ENCODE measurements around the gene MINDY4.
"Not testable (repeated sequence)": the region's sequence is repeated elsewhere in the genome, so short reads cannot be mapped to it uniquely, and the experiment has no call there.

Gene MINDY4

GRCh38 chr7:30805931-30806330 lies 34.7 kb downstream of the MINDY4 start:
- no peak overlapping the region for H3K4me3 ChIP-seq (ENCODE audit: low read length)
- H3K4me2 ChIP-seq (ENCODE audit: low read length): no peak overlapping the region
- H3K9me2 ChIP-seq (replicated peaks; ENCODE audit: control insufficient read depth, low read length): no peaks in the 10 kb centered on the region
- no peaks in the 10 kb centered on the region for H3K9me3 ChIP-seq (ENCODE audit: control insufficient read depth, insufficient read depth, low read length)
- no peaks in the 10 kb centered on the region for H4K20me1 ChIP-seq (ENCODE audit: control insufficient read depth, insufficient read depth, low read depth, low read length)
- TF ChIP-seq EZH2phosphoT487 (IDR thresholded peaks at IDR 0.05; ENCODE audit: borderline replicate concordance, low read length) (no peak), CTCF (IDR thresholded peaks at IDR 0.05; ENCODE audit: low read depth, low read length, poor library complexity, severe bottlenecking) (no peak)
- no peaks in the 10 kb centered on the region for H3K27me3 ChIP-seq (ENCODE audit: control insufficient read depth, low read length)
- H3K36me3 ChIP-seq (ENCODE audit: control insufficient read depth, low read length): no peaks in the 10 kb centered on the region
- no peak overlapping the region for H3K27ac ChIP-seq (ENCODE audit: low read depth, low read length)
- no peaks in the 10 kb centered on the region for H3K79me2 ChIP-seq (ENCODE audit: control insufficient read depth, low read length)
- no peaks in the 10 kb centered on the region for H3F3A ChIP-seq (ENCODE audit: control insufficient read depth, insufficient read depth)
- H3K4me1 ChIP-seq (ENCODE audit: control insufficient read depth, low read length): peaks cover 2% of the 10 kb centered on the region

GRCh38 chr7:30807477-30807876 lies 36.3 kb downstream of the MINDY4 start:
- H3K9me3 ChIP-seq (ENCODE audit: control insufficient read depth, insufficient read depth, low read length); H3K4me1 ChIP-seq (ENCODE audit: control insufficient read depth, low read length); H3F3A ChIP-seq (ENCODE audit: control insufficient read depth, insufficient read depth); H3K36me3 ChIP-seq (ENCODE audit: control insufficient read depth, low read length); H3K9me2 ChIP-seq (replicated peaks; ENCODE audit: control insufficient read depth, low read length); H3K4me3 ChIP-seq (ENCODE audit: low read length); H4K20me1 ChIP-seq (ENCODE audit: control insufficient read depth, insufficient read depth, low read depth, low read length); H3K4me2 ChIP-seq (ENCODE audit: low read length); H3K27ac ChIP-seq (ENCODE audit: low read depth, low read length); H3K27me3 ChIP-seq (ENCODE audit: control insufficient read depth, low read length); H3K79me2 ChIP-seq (ENCODE audit: control insufficient read depth, low read length): not testable (repeated sequence)

GRCh38 chr7:30807941-30808340 lies 36.7 kb downstream of the MINDY4 start:
- not testable (repeated sequence) for H3K4me2 ChIP-seq (ENCODE audit: low read length); H3K9me2 ChIP-seq (replicated peaks; ENCODE audit: control insufficient read depth, low read length); H4K20me1 ChIP-seq (ENCODE audit: control insufficient read depth, insufficient read depth, low read depth, low read length); H3K36me3 ChIP-seq (ENCODE audit: control insufficient read depth, low read length); H3K4me3 ChIP-seq (ENCODE audit: low read length); H3K4me1 ChIP-seq (ENCODE audit: control insufficient read depth, low read length); H3K79me2 ChIP-seq (ENCODE audit: control insufficient read depth, low read length); H3K27ac ChIP-seq (ENCODE audit: low read depth, low read length); H3K27me3 ChIP-seq (ENCODE audit: control insufficient read depth, low read length); H3K9me3 ChIP-seq (ENCODE audit: control insufficient read depth, insufficient read depth, low read length); H3F3A ChIP-seq (ENCODE audit: control insufficient read depth, insufficient read depth)

- Histone ChIP-seq H3K27ac (ENCODE audit: low read depth, low read length) (no peak overlapping the region), H3K79me2 (ENCODE audit: control insufficient read depth, low read length) (no peaks in the 10 kb centered on the region), H3K4me2 (ENCODE audit: low read length) (no peak overlapping the region), H3K4me3 (ENCODE audit: low read length) (no peak overlapping the region), H4K20me1 (ENCODE audit: control insufficient read depth, insufficient read depth, low read depth, low read length) (no peaks in the 10 kb centered on the region), H3K9me3 (ENCODE audit: control insufficient read depth, insufficient read depth, low read length) (no peaks in the 10 kb centered on the region), H3K4me1 (ENCODE audit: control insufficient read depth, low read length) (no peaks in the 10 kb centered on the region), H3K27me3 (ENCODE audit: control insufficient read depth, low read length) (no peaks in the 10 kb centered on the region), H3K9me2 (replicated peaks; ENCODE audit: control insufficient read depth, low read length) (no peaks in the 10 kb centered on the region), H3K36me3 (ENCODE audit: control insufficient read depth, low read length) (no peaks in the 10 kb centered on the region), H3F3A (ENCODE audit: control insufficient read depth, insufficient read depth) (no peaks in the 10 kb centered on the region)
- TF ChIP-seq CTCF (IDR thresholded peaks at IDR 0.05; ENCODE audit: low read depth, low read length, poor library complexity, severe bottlenecking) (no peak), EZH2phosphoT487 (IDR thresholded peaks at IDR 0.05; ENCODE audit: borderline replicate concordance, low read length) (no peak)
Measured at GRCh38 chr7:30810986-30811385, 39.8 kb downstream of the MINDY4 start.
